HPDE6-E6E7 (cell line): Measurements from ENCODE around the gene MAT2B.
"Not testable (repeated sequence)": the region's sequence is repeated elsewhere in the genome, so short reads cannot be mapped to it uniquely, and the experiment has no call there.

ENCODE experiments used
- DNase-seq: peaks from one replicate; pipeline ENCODE4 v3.0.0; 2011; ENCODE audit warnings: missing footprints; ENCODE audit errors: extremely low spot score

Gene MAT2B

DNA sequence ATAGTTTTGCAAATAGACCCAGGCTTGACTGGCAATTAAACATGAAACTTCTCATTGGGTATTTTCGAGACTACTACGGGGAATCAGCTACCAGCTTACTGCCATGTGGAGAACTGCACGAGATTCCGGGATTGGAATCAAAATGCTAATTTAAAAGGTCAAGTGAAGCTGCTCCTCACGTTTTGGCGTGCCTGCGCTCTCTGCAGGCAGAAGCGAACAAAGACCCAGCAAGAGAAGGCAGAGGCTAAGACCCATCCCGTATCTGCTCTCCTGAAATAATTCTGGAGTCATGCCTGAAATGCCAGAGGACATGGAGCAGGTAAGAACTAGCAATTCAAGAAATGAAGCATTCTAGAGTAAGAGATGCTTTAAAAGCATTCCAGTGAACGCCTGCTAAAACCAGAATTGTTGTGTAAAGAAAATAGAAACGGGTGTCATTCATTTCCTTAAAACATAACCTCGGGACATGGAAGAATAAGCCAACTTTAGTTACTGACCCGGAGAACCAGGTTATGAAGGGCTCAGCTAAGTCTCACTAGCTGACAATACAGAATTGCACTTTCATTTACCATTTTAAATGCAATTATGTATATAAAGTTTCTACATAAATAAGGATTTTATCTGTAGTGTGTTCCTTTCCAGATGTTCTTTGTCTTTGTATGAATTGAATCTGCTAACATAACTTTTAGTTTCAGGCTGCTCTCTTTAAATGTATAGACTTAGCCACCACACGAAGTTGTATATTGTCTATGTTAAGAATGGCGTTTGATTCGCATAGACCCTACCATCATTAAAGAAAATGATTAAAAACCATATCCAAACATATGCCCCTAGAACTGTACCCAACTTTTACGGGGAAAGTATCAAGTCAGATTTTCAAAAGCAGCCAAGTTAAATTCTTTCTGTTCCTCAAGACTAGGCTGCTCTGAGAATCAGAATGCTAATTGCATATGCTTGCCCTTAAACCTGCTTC lies 2.0 kb upstream of the MAT2B start:
- DNase-seq: no peak

- DNase-seq: no peak
Observed at GRCh38 chr5:163504079-163504931, 1.1 kb upstream of the MAT2B start.

DNA sequence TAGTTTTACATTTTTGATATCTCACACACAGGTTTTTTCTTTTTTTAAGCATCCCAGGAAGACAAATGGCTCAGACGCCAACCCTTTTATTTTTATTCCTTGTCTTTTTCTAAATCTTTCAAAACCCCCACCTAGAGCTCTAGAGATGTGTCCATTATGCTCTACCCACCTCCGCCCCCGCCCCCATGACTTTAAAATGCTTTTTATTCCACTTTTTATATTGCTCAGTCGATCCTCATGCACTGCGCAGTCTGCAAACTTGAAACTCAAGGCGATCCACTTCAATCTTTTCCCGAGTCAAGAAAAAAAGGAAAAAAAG lies 411 bp upstream of the MAT2B start:
- no peak for DNase-seq

GRCh38 chr5:163506095-163506457 lies 657 bp downstream of the MAT2B start:
- no peak for DNase-seq

- no peak for DNase-seq
Observed at GRCh38 chr5:163506726-163507125, 1.3 kb downstream of the MAT2B start.

- no peak for DNase-seq
Observed at GRCh38 chr5:163508753-163509152, 3.3 kb downstream of the MAT2B start.

DNA sequence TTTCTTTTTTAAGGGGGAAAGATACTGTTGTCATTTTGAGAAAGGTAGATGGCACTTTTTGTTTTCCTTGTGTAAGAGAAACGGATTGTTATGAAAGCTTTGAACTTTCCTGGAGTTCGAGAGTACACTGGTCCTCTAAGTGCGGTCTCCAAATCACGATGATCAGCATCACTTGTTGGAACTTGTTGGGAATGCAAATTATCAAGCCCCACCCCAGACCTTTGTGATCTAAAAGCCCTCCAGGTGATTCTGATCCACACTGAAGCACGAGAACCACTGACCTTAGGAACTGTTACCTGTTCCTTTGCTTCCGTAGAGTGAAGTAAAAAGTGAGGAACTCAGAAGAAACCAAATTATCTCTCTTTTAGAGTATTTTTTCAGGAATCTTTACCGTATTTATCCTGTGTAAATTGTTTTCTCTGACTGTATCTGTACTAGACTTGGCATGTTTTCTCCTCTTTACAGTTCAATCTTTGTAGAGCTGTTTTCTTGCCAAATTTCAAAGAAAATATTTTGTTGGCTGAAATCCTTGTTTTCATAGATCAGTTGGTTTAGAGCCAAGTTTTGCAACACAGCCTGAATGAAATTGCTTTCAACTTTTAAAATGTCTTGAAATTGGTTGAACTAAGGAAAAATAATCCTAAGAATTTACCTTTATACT lies 4.0 kb downstream of the MAT2B start:
- DNase-seq: peak; percentile 61

DNA sequence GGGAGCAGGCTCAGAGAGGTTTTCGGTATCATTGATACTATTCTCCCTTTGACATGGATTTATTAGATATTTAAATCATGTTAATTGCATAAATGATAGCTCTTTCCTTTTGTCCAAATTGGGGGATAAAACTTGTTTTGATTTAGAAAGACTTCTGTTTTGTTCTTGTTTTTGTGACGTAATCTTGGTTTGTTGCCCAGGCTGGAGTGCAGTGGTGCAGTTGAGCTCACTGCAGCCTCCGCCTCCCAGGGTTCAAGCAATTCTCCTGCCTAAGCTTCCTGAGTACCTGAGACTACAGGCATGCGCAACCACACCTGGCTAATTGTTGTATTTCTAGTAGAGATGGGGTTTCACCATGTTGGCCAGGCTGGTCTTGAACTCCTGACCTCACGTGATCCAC lies 7.1 kb downstream of the MAT2B start:
- DNase-seq: no peak

DNA sequence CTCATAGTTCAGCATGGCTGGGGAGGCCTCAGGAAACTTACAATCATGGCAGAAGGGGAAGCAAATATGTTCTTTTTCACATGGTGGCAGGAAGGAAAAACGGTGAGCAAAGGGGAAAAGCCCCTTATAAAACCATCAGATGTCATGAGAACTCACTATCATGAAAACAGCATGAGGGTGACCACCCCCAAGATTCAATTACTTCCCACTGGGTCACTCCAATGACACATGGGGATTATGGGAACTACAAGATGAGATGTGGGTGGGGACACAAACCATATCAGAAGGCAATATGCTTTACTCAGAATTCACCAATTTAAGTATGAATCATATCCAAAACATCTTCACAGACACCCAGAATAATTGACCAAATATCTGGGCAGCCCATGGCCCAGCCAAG lies 19.7 kb downstream of the MAT2B start:
- no peak for DNase-seq

DNA sequence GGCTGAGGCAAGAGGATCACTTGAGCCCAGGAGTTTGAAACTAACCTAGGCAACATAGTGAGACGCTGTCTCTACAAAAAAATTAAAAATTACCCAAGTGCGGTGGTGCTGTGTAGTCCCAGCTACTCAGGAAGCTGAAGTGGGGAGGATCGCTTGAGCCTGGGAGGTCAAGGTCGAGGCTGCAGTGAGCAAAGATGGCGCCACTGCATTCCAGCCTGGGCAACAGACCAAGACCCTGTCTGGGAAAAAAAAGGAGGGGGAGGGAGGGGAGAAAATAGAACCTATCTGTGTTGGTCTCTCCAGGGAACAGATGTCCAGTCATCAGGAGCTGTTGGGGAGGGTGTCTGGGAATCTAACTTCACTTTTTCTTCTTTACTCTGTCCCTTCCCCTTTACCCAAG lies 24.3 kb downstream of the MAT2B start:
- no peak for DNase-seq

DNA sequence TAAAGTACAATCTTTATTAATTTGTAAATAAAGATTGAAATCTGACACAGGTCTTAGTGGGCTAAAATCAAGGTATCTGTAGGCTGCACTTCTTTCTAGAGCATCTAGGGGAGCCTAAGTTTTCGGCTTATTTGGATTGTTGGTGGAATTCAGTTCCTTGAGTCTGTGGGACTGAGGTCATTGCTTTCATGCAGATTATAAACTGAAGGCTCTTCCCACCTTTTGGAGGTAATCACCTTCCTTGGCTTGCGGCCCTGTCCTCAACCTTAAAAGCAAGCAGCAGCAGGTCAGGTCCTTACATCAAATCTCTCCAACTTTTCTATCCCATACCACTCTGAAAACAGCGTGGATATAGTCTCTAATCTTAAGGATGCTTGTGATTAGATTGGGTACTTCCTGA lies 25.9 kb downstream of the MAT2B start:
- DNase-seq: no peak

DNA sequence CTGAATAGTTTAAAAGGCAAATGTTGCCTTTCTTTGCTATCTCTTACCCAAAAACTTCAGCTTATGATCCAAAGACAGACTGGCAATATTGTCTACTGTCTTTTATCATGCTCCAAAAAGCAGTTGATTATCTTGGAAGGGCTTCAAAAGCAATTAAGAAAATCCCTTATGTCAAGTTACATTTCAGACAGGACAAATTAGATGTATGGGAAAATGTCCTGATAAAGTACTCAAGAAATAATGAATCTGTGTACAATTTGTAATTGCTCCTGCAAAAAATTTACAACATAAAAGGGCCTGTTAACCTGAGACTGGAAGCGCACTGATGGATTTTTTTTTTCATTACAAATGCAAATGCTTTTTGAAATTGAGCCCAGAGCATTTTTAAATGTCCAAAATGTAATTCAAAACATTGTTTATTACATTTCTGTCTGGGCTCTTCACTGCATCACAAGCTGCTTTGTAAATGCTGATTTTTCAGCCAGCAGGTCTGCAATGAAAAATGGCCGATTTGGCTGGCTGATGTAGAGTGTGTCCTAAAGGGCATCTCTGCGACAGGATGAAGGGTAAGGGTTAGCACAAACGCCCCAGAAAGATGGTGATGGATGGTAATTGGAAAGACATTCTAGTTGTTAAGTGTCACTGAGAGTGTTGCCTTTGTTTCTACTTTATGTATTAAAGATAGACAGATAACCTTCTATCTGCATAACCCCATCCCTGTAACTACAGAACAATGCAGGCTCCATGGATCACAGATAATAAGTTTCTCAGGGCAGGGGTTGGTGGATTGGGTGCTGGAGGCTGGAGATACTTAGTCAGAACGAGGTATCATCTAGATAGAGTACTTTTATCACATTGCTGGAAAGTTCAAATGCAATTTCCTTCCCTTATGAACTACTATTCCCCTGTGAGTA lies 27.0 kb downstream of the MAT2B start:
- DNase-seq: no peak

- no peak for DNase-seq
Observed at GRCh38 chr5:163533223-163533622, 27.8 kb downstream of the MAT2B start.

DNA sequence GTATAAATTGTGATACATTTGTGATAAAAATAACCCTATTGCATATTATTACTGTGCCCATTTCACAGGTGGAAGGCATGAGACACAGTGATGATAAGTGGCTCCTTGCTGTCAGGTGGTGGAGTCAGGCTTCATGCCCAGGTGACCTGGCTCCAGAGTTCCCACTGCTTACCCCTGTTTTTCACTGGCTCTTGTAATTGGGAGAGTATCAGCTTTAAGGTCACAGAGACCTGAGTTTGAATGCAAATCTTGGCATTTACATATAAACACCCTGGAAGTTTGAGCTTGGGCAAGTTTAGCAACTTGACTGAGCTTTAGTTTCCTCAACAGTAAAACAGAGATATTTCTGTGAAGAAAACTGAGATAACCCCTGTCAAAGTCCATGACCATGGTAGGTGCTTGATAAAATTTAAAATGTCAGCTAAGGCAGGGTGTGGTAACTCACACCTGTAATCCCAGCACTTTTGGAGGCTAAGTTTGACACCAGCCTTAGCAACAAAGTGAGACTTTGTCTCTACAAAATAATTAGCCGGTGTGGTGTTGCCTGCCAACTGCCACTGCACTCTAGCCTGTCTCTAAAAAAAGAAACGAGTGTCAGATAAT lies 29.2 kb downstream of the MAT2B start:
- no peak for DNase-seq

GRCh38 chr5:163535290-163535689 lies 29.9 kb downstream of the MAT2B start:
- no peak for DNase-seq

DNA sequence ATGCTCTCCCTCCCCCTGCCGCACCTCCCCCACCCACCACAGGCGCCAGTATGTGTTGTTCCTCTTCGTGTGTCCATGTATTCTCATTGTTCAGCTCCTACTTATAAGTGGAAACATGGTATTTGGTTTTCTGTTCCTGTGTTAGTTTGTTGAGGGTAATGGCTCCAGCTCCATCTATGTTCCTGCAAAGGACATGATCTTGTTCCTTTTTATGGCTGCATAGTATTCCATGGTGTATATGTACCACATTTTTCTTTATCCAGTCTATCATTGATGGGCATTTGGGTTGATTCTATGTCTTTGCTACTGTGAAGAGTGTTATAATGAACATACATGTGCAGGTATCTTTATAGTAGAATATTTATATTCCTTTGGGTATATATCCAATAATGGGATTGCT lies 31.0 kb downstream of the MAT2B start:
- DNase-seq: not testable (repeated sequence)

DNA sequence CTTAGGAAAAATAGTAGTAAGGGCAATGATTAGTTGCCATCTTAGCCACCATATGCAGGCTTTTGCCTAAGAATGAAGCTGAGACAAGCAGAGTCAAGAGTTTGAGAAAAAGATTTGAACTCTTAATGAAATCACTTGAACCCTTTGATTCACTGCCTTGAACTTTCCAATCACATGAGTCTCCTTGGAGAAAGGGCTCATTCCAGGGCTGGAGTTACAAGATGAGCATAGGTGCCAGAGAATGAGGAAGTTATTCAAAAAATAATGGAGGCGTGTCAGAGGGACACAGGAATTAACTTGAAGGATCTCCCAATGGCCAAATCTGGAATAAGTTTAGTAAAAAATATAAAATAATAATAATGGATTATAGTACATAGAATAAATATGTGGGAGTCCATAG lies 35.3 kb downstream of the MAT2B start:
- no peak for DNase-seq

DNA sequence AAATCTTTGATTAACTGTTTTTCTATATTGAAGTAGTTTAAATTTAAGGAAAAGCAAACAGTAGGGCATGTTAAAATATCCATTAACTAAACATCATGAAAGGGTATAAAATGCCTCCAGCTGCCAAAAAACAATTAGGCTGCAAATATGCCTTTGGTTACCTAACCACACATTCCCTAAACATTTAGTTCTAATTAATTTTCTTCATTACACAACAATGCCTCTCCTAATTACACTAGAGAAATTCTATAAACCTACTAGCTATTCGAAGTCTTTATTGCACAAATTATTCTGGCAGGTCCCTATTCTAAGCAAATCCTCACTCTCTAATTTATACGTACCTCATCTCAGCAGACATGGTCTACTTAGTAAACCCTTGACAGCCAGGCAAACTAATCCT lies 37.4 kb downstream of the MAT2B start:
- DNase-seq: no peak

DNA sequence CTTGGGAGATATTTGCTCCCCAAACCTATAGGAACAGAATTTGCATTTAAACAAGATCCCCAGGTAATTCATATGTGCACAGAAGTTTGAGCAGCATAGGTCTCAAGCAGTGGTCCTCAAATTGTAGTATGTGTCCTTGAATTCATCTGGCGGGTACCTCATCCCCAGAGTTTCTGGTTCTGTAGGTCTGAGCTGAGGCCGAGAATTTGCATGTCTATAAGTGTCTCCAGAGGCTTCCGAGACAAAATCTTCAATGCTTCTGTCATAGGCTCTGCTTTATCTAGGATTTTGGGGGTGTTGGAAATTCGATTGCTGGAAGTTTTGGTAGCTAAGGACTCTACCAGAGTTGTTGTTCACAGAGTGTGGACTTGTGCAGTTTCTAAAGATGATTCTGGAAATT lies 38.6 kb downstream of the MAT2B start:
- no peak for DNase-seq

DNA sequence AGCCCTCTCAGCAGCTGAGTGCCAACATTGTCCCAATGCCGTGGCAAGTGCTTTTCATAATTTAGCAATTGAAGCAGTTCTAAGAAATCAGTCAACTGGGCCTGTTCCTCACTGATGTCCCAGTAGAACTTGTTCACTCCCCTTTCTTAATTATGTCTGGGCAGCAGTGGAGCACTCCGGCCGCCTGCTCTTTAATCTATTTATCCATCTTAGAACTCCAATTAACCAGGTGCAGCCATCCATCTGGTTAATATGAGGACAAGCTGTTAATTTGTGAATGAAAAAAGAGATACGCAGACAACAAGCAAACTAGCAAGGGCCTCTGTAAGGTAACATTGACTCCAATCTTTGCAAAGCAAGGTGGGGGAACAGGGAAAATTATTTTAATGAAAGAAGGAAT lies 39.4 kb downstream of the MAT2B start:
- no peak for DNase-seq

GRCh38 chr5:163548649-163549048 lies 43.2 kb downstream of the MAT2B start:
- no peak for DNase-seq
